Measurements from ENCODE around the gene NCAM1.

Gene NCAM1

GRCh38 chr11:113213549-113213948 is 252.3 kb downstream of the NCAM1 start:
- no peak for DNase-seq

GRCh38 chr11:113222241-113222640 is 261.0 kb downstream of the NCAM1 start:
- no peak for DNase-seq

- DNase-seq: no peak
These were observed 273.7 kb downstream of the NCAM1 start for GRCh38 chr11:113234888-113235287.

GRCh38 chr11:113237261-113237660 is 276.0 kb downstream of the NCAM1 start:
- no peak for DNase-seq

- no peak for DNase-seq
These were observed 277.5 kb downstream of the NCAM1 start for GRCh38 chr11:113238721-113239120.

GRCh38 chr11:113240389-113240788 is 279.2 kb downstream of the NCAM1 start:
- DNase-seq: no peak

GRCh38 chr11:113240790-113241635 is 279.8 kb downstream of the NCAM1 start:
- no peak for DNase-seq

GRCh38 chr11:113241636-113242054 is 280.4 kb downstream of the NCAM1 start:
- DNase-seq: no peak

GRCh38 chr11:113242060-113242459 is 280.8 kb downstream of the NCAM1 start:
- DNase-seq: no peak

GRCh38 chr11:113242767-113243397 is 281.7 kb downstream of the NCAM1 start:
- DNase-seq: peak in 2 of 3 donors; percentile 17 to 27

- DNase-seq: no peak
These were observed 282.5 kb downstream of the NCAM1 start for GRCh38 chr11:113243696-113244095.

GRCh38 chr11:113245216-113245615 is 284.0 kb downstream of the NCAM1 start:
- no peak for DNase-seq

GRCh38 chr11:113247221-113247620 is 286.0 kb downstream of the NCAM1 start:
- no peak for DNase-seq

GRCh38 chr11:113247966-113248365 is 286.7 kb downstream of the NCAM1 start:
- no peak for DNase-seq

- DNase-seq: peak in 2 of 3 donors; percentile 24 to 35
These were observed 287.7 kb downstream of the NCAM1 start for GRCh38 chr11:113248702-113249490.

GRCh38 chr11:113249491-113249763 is 288.2 kb downstream of the NCAM1 start:
- peak; percentile 40 to 54 (median 48) for DNase-seq

GRCh38 chr11:113249786-113250185 is 288.6 kb downstream of the NCAM1 start:
- DNase-seq: no peak

- DNase-seq: peak in 1 of 3 donors; percentile 17
These were observed 290.1 kb downstream of the NCAM1 start for GRCh38 chr11:113251281-113251680.

GRCh38 chr11:113253406-113253805 is 292.2 kb downstream of the NCAM1 start:
- DNase-seq: no peak

- no peak for DNase-seq
These were observed 293.9 kb downstream of the NCAM1 start for GRCh38 chr11:113255096-113255495.

GRCh38 chr11:113255741-113256140 is 294.5 kb downstream of the NCAM1 start:
- DNase-seq: no peak

GRCh38 chr11:113256431-113257202 is 295.4 kb downstream of the NCAM1 start:
- DNase-seq: no peak

GRCh38 chr11:113260096-113260425 is 298.8 kb downstream of the NCAM1 start:
- DNase-seq: no peak

All from suppressor macrophage treated with lipopolysaccharide for 1 hour (primary cell).